ENCODE results near the gene XXYLT1.

DNA sequence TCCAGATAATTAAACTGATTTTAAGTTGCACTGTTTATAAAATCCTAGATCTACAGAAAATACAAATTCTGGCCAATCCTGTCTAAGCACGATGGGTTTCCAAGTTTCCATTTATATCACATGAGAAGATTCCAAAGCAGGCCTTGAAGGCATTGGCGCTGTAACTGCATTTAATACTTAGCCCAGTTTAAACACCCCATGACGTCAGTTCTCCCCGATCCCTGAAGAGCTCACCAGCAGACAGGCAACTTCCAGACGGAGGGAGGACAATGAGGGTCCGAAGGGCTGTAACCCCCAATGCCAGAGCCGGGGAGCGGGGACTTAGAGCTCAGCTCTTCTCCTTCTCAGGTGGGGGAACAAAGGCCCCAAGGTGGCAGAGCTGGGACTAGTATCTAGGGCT is 117.3 kb downstream of the XXYLT1 start:
- TF ChIP-seq, protein P1, sequence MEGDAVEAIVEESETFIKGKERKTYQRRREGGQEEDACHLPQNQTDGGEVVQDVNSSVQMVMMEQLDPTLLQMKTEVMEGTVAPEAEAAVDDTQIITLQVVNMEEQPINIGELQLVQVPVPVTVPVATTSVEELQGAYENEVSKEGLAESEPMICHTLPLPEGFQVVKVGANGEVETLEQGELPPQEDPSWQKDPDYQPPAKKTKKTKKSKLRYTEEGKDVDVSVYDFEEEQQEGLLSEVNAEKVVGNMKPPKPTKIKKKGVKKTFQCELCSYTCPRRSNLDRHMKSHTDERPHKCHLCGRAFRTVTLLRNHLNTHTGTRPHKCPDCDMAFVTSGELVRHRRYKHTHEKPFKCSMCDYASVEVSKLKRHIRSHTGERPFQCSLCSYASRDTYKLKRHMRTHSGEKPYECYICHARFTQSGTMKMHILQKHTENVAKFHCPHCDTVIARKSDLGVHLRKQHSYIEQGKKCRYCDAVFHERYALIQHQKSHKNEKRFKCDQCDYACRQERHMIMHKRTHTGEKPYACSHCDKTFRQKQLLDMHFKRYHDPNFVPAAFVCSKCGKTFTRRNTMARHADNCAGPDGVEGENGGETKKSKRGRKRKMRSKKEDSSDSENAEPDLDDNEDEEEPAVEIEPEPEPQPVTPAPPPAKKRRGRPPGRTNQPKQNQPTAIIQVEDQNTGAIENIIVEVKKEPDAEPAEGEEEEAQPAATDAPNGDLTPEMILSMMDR (IDR thresholded peaks at IDR 0.05): no peak
- TF ChIP-seq POLR2A (IDR thresholded peaks at IDR 0.05): no peak

Data from adrenal gland (tissue), 5 donors.